SW 1271 (cell line): ENCODE data around the gene C2orf92.

ENCODE experiments used
- DNase-seq, 2 experiments: peaks; one replicate each; lab custom pipeline; 2025; lab: John Stamatoyannopoulos, UW

Gene C2orf92

DNA sequence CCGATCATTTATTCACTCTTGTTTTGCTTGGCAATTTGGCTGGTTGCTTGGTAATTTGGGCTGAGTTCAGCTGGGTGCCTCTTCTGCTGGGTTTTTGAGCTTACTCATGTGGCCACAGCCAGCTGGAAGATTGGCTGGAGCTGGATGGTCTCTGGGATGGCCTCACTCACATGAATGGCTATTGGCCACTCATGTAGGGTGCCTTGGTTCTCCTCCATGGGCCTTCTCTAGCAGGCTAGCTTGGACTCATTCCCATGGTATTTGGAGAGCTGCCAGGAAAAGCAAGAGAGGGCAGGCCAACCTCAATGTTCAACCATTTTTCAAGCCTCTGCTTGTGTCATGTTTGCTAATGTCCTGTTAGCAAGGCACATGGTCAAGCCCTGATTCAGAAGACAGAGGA is 60.7 kb downstream of the C2orf92 start:
- DNase-seq: no peak

DNA sequence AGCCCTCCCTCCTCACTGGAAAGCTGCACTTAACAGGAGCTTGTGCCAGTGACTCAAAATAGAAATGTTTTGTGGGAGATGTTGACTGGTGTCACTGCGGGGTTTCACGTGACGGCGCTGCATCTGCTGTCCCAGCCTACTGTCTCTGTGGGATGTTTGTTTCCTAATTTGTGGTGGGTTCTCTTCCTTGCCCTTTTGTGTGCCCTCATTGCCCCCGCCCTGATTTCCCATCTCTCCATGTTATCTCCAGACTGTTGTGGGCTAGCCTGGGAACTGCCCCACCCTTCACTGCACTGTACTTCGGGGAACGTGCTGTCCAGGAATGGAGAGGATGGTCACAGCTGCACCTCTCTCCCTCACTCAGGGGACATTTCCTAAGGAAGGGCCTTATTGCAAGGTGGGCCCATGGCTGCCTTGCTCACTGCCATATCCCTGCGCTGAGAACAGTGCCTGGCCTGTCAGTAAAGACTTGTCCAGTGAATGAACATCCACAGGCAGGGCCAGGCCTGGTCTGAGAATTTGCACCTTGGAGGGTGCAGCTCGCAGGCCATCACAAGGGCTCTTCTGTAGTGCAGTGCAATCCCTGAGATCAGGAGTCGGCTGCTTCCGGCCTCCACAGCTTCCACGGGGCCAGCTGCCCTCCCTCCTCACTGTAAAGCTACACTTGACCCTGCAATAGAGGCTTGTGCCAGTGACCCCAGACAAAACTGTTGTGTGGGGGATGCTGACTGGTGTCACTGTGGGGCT is 61.9 kb downstream of the C2orf92 start:
- DNase-seq: no peak

DNA sequence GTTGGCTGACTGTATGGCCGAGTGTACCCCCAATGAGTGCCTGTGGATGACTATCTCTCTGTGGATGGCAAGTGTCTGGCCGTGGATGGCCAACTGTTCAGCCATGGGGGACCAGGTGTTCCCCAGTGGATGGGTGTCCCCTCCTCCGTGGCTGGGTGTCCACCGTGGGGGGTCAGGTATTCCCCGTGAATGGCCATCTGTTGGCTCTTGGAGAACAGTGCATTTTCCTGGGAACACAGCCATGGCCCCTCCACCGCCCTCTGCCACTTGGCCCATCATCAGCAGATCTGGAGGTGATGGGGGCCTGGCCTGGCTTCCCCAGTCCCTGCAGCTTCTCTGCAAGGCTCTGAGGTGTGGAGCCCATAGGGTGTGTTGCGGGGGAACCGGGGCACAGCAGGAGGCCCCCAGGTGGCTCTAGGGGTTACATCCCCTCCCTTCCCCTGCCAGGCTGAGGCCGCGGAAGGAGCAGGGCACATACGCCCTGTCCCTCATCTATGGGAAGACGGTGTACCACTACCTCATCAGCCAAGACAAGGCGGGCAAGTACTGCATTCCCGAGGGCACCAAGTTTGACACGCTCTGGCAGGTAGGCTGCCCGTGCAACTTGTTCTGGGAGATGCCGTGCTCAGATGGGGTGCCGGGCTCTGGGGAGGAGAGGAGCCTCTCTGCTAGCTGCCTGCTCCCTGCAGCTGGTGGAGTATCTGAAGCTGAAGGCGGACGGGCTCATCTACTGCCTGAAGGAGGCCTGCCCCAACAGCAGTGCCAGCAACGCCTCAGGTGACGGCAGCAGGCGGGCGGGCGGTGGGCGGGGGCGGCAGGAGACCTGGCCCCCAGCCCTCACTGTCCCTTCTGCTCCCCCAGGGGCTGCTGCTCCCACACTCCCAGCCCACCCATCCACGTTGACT is 63.2 kb downstream of the C2orf92 start:
- no peak for DNase-seq

DNA sequence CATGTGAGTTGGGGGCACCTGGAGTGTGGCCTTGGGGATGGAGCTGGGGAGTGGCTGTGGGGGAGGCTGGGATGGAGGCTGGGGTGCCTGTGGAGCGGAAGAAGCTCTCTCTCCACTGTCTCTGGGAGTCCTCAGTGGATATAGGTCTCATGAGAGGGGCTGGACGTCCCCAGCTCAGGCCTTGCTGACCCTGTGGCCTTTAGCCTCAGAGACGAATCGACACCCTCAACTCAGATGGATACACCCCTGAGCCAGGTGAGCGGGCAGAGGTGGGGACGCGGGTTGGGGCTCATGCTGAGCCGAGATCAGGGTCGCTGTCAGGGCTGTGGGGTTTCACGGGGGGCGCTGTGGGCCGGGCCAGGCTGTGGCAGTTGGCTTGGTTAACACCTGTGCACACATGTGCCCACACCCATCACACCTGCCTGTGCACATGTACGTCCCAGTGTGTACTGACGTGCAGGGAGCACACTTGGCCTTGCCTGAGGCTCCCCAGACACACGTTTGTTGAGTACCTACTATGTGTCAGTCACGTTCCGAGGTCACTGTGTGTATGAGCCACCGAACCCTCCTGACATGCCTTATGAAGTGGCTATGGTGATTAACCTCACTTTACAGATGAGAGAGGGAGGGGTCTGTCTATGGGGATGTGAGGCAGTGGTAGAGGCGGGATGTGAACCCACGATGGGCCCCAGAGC is 64.0 kb downstream of the C2orf92 start:
- no peak for DNase-seq

DNA sequence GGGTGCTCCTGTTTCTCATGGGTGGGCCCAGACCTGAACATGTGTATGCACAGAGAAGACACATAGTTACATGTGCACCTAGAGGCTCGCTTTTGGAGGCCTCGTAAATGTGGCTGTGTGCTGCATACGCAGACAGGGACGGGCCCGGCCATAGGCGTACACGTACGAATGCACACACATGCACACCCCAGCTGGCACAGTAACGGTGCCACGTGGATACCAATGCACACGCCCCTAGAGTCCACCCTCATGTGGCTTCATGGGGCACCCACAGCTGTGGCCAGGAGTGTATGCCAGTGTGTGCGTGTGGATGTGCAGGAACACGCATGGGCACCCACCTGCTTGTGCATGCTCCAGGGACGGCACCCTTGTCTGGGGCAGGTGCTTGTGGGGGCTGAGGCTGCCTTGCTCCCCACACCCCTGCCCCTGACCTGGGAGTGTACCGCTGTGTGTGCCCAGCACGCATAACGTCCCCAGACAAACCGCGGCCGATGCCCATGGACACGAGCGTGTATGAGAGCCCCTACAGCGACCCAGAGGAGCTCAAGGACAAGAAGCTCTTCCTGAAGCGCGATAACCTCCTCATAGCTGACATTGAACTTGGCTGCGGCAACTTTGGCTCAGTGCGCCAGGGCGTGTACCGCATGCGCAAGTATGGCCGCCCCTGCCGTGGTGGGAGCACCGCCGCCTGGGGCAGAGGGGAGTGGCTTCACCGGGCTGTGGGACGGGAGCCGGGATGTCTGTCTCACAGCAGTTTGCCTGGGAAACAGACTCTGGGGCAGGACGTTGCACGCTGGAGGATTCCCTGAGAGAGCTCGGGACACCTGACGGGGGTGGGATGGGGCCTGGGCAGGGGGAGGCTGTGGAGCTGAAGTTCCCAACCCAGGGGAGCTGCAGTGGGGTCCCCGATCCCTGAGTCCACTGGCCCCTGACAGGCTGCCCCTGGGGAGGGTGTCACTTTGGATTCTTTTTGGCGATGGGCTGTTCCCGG is 64.8 kb downstream of the C2orf92 start:
- DNase-seq: no peak

DNA sequence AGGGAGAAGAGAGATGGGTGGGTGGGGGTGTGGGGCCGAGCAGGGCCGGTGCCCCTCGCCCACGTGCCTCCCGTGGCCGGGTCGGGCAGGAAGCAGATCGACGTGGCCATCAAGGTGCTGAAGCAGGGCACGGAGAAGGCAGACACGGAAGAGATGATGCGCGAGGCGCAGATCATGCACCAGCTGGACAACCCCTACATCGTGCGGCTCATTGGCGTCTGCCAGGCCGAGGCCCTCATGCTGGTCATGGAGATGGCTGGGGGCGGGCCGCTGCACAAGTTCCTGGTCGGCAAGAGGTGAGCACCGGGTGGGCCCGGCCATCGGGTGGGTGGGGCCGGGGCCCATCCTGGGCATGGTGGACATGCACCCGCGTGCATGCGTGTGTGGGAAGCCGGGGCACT is 65.6 kb downstream of the C2orf92 start:
- DNase-seq: no peak

DNA sequence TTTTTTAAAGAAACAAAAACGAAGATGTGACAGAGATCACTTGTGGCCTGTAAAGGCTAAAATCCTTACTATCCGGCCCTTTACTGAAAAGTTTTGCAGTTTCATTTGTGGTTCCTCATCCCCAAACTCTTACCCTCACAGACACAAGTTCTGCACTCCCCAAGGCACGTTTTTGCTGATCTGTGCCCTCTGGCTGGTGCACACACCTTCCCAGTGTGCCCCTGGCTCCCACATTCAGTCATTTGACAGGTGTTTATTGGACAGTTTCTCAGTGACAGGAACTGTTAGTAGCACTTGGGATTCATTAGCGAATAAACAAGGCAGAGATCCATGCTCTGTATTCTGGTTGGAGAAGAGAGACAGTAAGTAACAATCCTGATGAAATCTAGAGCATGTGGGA is 66.7 kb downstream of the C2orf92 start:
- no peak for DNase-seq

DNA sequence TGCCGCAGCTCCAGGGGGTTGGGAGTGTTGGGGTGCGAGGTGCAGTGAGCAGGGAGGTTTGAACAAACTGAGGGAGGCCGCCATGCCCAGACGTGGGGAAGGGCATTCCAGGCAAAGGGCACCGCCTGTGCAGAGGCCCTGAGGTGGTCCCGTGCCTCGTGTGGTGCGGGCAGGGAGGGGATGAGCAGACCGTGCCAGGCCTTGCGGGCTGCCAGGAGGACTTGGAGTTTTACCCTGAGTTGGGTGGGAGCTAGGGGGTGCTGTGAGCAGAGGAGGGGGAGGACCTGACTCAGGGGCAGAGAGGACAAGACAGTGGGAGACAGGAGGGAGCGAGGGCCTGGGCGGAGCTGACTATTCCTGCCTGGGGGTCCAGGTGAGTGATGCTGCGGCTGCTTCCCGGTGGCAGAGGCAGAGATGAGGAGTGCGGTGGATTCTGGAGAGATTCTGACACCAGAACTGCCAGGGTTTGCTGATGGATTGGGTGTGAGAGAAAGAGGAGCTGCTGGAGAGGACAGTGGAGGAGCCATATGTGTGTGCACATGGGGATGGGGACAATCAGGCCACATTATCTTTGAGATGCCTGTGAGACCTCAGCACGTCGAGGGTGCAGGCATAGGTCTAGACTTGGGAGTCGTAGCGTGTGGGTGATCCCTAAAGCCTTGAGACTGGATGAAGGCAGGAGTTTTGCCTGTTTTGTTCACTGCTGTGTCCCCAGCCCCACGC is 67.3 kb downstream of the C2orf92 start:
- DNase-seq: no peak

DNA sequence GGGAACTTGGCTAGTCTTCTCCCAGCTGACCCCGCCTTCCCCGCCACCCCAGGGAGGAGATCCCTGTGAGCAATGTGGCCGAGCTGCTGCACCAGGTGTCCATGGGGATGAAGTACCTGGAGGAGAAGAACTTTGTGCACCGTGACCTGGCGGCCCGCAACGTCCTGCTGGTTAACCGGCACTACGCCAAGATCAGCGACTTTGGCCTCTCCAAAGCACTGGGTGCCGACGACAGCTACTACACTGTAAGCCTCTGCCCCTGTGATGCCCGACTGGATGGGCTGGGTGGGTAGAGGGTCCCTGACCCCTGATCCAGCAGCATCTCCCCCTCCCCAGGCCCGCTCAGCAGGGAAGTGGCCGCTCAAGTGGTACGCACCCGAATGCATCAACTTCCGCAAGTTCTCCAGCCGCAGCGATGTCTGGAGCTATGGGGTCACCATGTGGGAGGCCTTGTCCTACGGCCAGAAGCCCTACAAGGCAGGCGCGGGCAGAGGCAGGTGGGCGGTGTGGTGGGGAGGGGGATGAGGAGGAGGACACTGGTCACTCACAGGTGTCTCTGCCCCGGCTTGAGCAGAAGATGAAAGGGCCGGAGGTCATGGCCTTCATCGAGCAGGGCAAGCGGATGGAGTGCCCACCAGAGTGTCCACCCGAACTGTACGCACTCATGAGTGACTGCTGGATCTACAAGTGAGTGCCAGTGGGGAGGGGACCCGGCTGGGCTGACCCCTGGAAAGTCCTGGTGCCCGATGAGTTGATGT is 68.1 kb downstream of the C2orf92 start:
- no peak for DNase-seq

DNA sequence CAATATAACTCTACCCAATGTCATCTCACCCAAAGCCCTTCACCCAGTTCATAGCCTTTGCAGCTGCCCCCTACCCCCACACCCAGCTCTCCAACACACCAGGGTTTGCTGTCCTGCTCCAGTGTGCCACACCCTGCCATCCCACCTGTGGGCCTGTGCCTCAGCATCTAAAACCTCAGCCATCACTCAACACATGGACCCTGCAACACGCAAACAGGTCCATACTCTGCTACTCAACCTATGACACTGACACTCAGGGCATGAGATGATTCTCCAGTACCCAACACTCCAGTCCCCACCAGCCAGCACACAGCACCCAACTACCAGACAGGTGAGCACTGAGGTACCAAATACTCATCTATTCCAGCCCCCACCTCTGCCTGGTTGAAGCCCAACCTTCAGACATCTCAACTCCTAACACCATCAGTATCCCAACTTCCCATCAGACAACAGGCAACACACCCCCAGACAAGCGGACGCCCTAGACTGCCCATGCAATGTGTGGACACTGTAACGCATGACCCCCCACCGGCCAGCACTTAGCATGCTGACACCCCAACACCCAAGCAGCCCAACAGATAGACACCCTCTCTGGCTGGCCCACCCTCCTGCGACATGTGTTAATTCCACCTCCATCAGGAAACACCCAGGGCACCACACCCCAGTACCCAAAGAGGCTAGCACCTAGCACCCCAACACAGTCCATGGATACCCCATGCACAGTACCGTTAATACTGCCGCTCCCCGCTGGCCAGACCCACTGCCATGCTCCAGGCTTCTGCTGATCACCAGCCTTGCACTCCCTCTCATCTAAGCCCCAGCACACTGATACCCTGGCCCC is 68.9 kb downstream of the C2orf92 start:
- no peak for DNase-seq

DNA sequence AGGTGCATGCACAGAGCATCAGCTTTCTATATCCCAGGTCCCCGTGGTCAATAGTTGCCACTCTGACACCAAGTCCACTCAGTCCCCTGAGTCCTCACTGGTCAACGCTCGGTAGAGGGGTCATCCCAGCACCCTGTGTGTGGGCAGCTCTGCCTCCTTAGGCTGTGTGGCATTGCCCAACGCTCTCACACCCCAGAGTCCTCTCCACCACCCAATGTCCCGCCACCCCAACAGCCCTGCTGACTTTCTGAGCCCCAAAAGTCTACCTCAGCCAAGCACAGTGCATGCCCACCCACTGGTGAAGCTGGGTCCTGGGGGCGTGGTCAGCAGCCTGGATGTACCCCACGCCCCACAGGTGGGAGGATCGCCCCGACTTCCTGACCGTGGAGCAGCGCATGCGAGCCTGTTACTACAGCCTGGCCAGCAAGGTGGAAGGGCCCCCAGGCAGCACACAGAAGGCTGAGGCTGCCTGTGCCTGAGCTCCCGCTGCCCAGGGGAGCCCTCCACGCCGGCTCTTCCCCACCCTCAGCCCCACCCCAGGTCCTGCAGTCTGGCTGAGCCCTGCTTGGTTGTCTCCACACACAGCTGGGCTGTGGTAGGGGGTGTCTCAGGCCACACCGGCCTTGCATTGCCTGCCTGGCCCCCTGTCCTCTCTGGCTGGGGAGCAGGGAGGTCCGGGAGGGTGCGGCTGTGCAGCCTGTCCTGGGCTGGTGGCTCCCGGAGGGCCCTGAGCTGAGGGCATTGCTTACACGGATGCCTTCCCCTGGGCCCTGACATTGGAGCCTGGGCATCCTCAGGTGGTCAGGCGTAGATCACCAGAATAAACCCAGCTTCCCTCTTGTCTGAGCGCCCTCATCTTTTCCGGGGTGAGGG is 69.7 kb downstream of the C2orf92 start:
- DNase-seq: no peak

DNA sequence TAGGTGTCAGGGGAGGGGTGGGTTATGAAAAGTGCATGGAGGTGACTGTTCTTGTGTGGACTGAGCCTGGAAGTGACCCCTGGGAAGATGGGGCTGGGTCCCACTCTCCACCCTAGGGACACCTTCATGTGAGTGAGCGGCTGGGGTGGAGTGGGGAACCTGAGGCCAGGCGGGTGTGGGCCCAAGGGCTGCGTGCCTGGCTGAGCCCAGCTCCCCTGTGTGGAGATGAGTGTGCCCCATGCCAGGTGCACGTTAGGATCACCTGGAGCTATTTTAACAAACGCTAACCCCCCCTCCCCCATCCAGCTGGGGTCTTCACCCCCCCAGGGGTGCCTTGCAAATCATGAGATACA is 70.4 kb downstream of the C2orf92 start:
- no peak for DNase-seq

DNA sequence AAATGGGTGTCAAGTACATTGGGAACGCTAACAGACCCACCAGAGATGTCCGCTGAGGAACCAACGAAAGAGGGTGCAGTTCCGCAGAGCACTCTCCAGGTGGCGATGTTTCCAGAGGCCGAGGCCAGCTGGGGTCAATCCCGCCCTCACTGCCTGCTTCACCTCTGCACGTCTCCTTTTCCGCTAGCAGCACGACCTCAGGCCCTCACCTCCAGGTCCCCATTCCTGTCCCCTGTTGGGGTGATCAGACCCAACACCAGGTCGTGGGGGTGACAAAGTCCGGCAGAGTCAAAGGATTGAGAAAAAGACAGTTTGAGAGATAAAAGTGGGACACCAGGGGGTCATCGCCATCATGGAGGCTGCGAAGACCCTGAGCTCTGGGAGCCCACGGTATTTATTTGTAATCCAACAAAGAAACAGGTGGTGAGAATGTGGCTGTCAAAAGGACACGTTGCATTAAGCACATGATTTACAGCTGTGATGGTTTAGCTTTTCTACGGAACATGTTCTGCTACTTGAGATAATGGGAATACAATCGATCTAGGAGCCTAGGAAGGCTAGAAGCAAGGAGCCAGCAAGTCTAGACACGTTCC is 71.2 kb downstream of the C2orf92 start:
- peak in 1 of 2 experiments; percentile 33 for DNase-seq

DNA sequence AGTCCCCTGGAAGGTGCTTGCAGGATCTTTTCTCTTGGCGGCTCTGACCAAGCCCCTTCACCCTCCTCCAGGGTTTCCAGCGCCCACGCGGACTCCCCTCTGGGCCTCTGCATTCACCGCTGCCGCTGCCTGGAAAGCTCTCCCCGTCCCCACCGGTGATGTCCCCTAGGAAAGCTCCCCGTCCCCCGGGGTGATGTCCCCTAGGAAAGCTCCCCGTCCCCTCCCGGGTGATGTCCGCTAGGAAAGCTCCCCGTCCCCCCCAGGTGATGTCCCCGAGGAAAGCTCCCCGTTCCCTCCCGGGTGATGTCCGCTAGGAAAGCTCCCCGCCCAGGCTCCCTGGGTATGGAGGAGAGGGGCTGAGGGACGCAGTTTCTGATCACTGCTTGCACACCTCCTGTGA is 71.7 kb downstream of the C2orf92 start:
- DNase-seq: no peak

DNA sequence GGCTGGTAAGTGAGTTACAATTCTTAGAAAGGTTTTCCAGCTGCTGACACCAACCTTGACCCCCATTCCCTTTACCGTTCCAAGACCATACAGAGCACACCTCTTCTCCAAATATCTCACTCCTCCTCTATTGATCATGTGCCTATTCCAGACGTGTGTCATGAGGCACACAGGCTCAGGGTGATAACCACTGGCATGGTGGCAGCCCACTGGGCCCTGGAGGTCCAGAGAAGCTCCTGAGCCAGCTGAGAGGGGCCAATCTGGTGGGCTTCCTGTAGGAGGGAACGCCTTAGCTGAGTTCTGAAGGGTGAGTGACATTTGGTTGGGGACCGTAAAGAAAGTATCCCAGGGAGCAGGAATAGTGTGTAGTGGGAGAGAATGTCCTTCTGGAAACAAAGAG is 72.2 kb downstream of the C2orf92 start:
- DNase-seq: no peak

DNA sequence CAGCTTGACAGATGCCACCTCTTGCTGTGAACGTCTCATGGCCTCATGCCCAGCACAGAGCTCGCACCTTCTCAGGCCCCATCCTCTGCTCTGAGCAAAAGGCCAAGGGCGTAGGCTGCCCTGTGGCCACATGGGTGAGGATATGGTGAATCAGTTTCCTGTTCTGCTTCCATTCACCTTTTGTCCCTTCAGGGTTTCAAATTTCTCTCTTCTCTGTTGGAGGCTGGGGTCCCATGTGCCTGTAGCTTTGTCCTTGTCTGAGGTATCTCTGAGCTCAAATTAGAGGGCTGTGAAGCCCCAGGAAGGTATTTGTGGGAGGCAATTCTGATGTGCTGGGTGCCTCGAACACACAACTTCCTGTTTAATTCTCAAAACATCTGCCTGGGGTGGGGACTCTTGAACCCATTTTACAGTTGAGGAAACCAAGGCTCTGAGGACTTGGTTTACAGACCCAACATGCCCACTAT is 72.9 kb downstream of the C2orf92 start:
- peak; percentile 15 to 50 for DNase-seq

DNA sequence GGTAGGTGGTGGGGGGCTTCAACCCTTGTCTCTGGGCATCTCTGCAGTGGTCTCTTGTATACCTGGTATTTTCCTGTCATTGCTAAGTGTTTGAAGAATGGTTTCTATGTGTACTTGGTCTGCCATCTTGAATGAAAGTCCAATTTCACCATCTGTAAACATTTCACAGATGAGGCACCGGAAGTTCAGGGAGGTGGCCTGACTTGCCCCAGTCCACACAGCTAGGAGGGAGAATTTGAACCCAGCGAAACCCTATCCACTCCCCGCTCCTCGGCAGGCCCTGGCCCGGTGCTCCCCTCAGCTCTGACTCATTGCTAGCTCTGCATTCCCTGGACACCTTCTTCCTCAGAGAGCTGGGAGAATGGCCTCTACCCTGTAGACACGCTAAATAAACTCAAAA is 74.4 kb downstream of the C2orf92 start:
- DNase-seq: no peak
